GM19397 (cell line): Measurements from ENCODE around the gene NDST1.

ENCODE experiments used
- ATAC-seq: cut with Tn5 transposase; IDR thresholded peaks from one replicate; pipeline ENCODE4 v1.9.1; 2021; ENCODE audit warnings: mild to moderate bottlenecking, moderate library complexity; ENCODE audit not compliant: unreplicated experiment

The NDST1 gene

DNA sequence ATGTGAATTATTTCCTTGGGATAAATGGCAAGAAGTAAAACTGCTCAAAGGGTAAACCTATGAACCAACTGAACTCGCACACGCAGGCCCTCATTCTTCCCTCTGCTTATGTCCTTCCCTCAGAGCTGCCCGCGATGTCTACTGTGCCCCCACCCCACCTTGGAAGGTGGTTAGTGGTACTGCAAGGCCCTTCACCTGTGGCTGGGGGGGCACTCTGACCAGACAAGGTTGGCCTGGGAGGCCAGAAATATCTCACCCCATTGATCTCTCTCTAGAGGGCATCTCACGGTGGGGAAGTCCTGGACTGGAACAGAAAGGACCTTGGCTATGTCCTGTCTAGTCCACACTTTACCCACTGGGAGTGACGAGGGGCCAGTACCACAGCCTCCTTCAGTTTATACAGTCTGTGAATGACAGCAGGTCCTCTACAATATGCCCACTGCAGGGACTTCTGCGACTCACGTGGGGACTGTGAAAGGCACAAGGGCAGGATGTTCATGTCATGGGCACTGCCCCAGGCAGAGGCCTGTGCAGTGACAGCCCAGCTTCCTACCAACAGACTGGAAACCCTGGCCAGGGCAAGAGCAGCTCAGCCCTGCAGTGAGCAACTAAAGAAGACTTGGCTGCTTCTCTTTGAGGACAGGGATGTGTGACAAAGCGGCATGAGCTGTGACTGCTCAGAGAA lies 75.8 kb downstream of the NDST1 start:
- ATAC-seq: no peak

DNA sequence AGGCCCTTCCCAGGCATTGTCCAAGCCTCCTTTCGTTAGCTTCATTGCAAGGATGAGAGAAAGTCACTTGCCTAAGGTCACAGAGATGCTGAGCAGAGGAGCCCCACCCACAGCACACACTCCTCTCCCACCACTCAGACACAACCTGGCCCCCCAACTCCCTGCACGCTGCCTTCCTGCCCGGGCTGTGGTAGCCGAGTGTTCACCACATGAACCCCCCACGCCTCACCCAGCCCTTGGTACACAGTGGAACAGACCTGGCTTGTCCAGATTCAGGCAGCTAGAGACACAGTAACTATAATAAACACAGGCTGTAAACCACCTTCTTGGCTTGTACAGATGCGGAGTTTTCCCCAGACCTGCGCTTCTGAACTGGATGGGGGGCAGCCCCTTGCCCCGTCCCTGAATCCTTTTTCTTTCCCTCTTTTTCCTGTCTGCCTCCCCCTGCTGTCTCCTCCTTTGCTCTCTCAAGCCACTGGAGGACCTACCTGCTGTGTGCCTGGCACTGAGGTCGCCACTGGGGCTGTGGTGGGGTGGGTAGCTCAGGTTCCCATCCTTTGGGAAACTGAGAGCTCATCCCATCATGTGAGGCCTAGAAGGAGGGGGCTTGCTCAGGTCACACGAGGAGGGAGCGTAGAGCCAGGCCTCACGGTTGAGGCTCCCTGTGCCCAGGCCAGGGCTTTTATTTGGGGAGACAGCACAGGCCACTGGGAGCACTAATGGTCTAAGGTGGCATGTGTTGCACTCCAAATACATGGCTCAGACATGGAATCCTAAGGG lies 76.8 kb downstream of the NDST1 start:
- ATAC-seq: no peak

DNA sequence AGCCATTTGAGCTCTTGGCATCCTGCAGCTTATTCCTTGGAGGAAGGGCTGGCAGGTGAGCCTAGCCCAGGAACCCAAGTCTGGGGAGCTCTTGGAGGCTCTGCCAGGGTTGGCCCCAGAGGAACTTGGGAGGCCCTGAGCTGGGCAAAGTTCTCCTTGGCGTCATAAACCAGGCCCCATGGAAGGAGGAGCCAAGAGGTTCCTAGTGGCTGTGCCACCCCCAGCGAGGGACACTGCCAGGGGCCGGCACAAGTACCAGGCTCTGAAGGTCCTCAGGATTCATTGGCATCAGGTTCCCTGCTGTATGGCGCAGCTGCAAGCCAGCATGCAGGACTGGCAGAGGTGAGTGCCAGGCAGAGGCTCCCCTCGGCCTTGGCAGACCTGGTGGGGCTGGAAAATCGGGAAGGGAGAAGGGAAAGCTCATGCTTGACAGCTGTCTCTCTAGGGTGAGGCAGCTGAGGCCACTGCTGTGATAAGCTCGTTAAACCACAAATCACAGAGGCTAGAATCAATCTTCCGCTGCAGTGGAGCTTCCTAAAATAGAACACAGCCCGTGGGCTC lies 77.9 kb downstream of the NDST1 start:
- ATAC-seq: no peak

DNA sequence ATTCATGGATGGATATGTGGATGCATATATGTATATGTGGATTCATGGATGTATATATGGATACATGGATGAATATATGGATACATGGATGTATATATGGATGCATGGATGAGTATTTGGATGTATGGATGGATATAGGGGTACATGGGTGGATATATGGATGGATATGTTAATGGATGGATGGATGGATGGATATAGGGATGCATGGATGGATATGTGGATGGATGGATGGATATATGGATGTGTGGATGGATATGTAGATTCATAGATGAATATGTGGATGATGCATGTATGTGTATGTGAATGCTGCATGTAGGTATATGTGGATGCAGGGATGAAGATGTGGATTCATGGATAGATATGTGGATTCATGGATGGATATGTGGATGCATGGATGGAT lies 79.1 kb downstream of the NDST1 start:
- no peak for ATAC-seq

DNA sequence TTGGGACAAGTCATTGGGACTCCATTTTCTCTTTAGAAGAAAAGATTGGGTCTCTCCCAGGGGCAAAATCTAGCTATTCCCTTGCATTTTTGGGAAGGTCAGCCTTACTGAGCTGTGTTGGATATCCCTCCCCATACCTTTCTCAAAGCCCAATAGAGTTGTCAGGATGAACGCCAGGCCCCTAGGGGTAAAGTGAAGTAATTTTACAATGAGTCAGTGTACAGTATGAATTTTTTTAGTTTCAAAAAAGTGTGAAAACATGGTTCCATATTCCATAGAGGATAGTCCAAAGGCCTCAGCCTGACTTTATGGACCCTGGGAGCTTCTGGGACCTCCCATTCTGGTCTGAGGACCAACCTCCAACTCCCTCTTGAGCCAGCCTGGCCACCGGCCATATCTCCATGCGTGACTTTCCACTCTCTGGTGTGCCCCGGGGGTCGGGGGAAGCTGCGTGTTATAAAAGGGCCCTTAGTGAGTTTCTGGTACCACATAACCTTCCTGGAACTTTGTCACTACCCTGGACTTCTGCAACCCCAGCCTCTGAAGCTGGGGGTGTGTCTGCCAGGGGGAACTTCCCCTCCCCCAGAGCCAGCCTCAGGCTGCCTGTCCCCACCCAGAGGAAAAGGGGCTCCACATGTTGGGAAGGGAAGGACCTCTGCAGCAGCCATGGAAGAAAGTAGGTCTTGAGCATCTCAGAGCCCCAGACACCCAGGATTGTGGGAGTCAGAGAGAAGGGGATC lies 80.1 kb downstream of the NDST1 start:
- ATAC-seq: no peak

DNA sequence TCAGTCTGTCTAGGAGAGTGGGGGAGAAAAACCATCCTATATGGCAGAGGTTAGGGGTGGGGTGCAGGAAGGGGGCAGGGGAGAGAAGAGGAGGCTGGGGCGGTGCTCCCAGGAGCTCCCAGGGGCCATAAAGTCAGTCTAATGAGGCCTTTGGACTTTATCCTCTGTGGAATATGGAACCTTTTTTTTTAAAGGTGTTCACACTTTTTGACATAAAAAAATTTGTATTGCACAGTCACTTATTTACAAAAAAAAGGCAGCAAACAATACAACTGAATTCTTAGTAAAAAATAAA lies 80.6 kb downstream of the NDST1 start:
- no peak for ATAC-seq

DNA sequence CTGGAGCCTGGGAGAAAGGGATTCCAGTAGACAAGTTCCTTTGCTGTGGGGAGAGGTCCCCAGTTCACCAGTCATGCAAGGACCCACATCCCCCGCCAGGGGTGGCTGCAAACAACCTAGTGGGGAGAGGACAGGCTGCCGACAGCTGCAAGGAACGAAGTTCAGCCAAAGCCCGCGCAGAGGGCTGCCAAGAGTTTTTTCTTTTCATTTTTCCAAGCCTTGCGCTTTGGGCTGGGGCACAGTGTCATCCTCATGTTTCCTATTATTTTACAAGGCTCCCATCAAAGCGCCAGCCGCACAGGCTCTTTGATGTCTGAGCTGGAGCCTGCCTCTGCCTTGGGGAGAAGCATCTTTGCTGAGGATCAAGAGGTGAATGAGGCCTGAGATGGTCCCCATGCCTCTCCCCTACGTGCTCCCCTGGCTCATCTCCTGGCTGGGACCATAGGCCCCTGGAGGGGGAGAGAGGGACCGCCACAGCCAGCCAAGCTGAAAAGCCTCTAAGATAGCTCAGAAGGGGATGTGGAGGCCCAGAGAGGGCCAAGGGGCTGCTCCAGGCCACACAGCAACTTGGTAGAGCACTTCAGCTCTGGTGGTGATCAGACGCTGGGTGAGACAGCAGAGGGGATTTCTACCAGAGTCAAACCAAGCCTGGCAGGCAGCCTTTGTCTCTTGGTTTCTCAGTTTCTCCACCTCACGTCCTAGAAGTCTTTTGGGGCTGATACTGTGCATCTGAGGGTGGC lies 82.1 kb downstream of the NDST1 start:
- ATAC-seq: no peak

DNA sequence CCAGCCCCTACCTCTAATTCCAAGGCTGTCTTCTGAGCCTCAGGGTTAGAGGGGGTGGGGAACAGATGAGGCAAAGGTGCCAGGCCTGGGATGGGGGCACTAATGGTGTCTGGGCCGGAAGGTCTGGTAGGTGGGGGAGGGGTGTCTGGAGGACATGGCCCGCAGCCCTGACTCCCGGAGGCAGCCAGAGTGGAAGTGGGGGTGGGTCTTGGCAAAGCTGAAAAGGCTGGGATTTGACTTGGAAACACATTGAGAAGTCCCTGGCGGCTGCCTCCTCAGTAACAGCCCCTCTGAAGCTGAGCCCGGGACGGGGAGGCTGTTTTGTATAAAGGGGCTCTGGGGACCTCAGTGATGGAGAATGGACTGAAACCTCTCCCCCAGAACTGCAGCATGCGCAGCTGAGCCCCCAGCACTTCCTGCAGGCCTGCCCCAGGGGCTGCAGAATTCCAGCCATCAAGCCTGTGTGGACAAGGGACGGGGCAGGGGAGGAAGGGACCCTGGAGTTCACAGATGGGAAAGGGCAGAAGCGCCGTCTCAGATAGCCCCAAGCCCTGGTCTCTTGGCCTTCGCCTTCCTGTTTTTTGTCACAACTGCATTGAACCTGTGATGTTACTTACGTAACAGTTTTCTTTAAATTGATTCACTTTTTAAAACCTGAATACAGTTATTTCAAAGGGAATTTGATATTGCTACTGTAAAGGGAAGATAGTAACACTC lies 83.2 kb downstream of the NDST1 start:
- ATAC-seq: no peak

DNA sequence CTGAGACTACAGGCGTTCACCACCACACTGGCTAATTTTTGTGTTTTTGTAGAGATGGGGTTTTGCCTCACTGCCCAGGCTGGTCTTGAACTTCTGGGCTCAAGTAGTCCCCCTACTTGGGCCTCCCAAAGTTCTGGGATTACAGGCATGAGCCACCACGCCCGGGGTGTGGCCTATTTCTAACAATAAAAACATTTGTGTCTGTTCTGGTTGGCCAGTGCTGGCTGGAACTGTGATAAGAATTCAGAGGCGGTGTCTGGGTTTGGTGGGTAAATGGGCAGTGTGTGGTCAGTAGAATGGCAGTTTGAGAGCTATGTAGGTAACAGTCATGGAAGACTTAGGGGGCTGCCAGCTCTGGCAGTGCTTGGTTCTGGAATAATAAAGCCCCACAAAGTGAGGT lies 85.7 kb downstream of the NDST1 start:
- ATAC-seq: no peak

DNA sequence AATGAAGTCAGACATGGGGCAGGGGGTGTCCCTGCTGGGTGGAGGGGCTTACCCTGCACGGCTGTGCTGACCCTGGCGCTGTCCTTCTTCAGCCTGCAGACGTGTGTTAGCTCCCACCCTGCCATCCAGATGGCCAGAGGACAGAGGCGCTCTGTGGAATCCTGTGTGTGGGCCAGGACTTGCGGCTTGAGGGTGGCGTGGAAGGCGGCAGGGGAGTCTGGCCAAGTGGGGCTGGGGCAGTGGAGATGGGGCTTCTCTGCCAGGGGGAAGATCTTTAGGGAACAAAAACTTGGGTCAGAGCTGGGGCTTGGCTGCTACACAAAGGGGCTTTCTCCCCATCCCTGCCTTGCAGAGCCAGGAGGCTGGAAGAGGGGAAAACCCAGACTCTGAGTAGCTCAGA lies 86.1 kb downstream of the NDST1 start:
- no peak for ATAC-seq

DNA sequence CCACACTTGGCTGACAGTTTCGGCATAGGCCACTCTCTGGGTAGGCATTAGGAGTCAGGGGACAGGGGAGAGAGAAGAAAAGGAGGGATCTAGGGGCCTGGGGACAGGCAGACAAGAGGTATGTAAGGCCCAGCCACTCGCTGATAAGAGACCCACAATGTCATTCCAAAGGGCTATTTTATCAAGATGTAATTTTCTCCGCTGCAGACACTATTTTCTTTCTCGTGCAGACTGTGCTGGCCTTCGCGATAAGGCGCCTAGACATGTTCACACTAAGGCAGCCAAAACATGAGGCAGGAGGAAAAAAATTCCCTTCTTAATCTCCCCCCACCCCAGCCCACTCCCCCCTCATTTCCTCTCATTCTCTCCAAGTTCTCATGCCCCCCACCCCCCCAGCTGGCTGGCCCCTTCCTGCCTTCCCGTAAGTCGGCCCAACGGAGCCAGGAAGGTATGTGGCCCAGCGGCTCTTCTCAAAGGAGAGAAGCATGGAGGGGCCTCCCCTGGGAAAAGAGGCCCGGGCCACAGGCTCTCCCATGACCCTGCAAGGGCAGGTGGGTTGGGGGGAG lies 87.6 kb downstream of the NDST1 start:
- ATAC-seq: no peak

DNA sequence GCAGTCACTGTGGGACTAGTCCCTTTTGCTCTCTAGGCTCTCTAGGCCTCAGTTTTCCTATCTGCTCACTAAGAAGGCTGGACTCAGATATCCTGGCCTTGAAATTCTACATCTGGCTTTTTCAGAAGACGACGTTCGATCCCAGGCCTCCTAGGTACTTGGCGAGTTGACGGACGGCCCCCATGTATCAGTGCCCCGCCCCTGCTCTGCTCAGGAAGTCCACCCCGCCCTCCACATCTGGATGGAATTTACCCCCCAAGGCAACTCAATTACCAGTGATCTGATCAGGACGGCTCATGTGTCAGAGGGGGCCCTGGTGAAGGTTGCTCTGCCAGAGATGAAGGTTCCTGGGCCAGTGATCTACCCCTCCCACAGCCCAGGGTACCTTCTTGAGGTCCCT lies 88.4 kb downstream of the NDST1 start:
- ATAC-seq: no peak

DNA sequence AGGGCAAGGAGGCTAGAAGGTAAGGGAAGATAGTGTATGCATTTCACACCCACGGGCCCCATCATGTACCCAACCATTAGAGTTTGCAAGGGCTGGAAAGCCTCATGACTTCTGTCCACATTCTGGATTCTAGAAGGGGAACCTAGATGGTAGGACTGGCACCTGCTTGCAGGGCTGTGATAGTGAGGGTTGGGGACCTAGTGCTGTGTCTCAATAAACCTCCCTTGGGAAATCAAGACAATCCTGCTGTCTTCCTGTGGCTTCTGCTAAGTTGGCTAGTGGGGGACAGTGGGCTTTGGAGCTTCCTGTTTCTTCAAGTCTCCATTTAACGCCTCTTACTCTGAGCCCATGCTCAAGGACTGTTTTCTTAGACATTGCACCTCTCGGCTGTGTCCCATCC lies 88.9 kb downstream of the NDST1 start:
- no peak for ATAC-seq

DNA sequence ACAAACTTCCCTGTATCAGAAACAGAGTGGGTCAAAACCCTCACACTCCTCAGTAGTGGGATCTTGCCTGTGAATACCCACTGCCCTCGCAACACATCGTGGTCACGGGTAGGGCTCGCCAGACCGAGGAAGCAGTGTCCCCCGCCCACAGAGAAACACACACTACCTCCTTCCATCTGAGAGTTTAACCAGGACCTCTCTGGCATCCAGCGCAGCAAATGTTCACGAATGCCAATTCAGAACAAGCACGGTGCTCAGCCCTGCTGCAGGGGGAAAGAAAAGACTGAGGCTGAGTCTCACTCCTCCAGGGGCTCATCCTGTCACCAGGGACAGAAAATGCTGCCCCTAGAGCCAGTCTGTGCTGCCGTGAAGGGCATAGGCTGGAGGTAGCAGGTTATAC lies 90.1 kb downstream of the NDST1 start:
- no peak for ATAC-seq

DNA sequence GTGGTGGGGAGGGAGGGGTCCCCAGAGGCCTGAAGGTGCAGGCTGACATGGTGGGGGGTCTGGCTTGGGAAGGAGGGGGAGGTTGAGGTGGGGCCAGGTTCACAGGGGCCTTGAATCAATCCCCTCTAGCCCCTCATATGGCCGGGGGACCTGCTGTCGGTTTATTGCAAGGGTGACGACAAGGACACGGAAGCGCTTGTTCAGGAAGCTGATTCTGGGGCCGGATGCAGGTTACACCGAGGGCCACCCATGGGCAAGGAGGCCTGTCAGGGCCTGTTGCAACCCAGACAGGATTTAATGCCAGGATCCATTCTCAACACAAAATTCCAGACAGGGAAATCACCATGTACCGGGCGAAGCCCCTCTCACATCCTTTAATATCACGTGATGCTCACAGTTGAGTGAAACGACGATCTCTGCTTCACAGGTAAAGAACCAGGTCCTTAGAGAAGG lies 90.9 kb downstream of the NDST1 start:
- no peak for ATAC-seq

DNA sequence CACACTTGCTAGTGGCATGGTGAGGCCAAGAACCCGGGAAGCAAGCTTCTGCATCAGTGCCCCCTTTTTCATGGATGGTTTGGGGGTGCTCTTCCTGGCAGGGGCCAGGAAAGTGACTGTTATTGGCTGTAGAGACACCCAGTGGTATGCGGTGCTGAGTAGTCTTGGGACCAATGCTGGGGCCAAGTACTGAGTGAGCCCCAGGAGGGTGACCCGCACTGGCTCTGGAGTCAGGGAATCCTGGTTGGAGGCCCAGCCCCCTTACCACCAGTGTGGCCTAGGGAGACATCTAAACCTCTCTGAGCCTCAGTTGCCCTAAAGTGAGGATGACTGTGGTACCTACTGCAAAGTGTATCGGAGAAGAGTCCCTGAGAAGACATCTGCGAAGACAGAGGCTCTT lies 91.3 kb downstream of the NDST1 start:
- ATAC-seq: no peak

DNA sequence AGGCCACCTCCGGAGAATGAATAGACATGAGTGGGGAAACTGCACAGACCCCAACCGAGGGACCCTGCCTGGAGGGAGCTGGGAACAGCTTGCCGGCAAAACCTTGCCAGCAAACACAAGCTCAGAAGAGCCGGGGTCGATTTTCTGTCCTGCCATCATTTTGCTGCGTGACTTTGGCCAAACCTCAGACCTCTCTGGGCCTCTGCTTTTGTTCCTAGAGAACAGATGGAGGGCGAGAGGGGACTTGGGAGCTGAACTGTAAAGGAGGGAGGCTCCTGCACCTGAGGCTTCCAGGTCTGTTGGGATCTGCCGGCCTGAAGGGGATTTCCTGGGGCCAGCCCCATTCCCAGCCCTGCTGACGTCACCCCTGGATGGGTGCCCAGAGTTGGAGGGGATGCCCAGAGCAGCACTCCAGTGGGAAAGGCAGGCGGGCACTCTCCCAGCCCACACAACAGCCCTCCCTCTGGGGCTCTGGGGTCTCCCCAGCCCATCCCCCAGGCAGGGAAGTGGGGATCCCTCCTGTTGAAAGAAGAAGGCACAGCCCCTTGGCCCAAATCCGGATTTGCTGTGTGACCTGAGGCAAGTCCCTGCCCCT lies 92.1 kb downstream of the NDST1 start:
- ATAC-seq: no peak

DNA sequence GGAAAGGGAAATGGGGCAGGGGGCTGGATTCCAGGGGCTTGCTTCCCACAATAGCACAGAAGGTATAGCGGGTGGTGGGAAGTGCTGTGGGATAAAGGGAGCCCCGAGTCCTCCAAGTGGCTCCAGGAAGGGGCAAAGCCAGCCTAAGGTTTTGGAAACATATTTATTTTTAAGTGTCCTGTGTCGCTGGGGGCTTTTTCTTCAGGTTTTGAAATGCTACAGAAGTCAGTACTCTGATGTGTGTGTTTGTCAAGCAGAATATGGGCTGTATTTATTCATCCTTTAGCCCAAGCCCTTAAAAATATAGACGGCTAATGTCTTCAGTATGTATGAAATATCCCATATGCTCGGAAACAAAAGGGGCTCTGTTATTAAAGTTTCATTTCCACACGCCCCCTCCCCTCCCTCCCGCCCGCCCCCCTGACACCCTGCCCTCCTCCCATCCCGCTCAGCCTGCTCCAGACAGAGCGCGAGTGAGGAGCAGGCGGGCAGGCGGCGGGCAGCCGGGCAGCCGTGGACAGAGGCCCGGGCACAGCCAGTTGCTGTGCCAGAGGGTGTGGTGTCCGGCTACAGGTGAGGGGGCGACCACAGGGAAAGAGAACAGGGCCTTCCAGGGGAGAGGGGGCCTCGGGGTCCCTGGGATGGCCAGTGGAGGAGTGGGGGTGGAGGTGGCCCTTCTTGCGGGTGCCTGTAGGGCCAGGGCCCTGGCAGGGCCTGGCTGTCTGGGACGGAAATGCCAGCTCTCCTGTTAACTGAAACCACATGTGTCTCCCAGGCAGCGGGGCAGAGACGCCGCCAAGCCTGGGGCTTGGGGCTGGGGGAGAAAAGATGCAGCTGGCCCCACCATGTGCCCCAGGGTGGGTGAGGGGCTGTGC lies 92.9 kb downstream of the NDST1 start:
- no peak for ATAC-seq
